Activated CD8-positive, alpha-beta T cell treated with anti-CD3 and anti-CD28 coated beads for 36 hours (primary cell): ENCODE results near the gene RETN. TPM values are rescaled to one million over a fixed set of nuclear protein-coding genes. Genes with fewer than 3 reads are reported as not detected.
A peak's percentile ranks its signal among the peaks of the same experiment; 100 is the strongest.

Experiments
- ATAC-seq: fragments of 200-7000 bp; cut with Tn5 transposase; one replicate; pipeline ENCODE4 v1.10.0; 2021; ENCODE audit warnings: mild to moderate bottlenecking, moderate library complexity
- CTCF ChIA-PET: fragments of 350-600 bp; sonication (Branson Sonifier 250); formaldehyde crosslinking; loops from one replicate; lab custom pipeline; 2021; ENCODE audit warnings: antibody characterized with exemption; lab: Charles Lee
- POLR2A ChIA-PET: fragments of 350-600 bp; sonication (Branson Sonifier 250); formaldehyde crosslinking; loops from one replicate; lab custom pipeline; 2021; ENCODE audit warnings: antibody characterized with exemption; lab: Charles Lee
- DNase-seq: peaks from one replicate; pipeline ENCODE4 v3.0.0-alpha.2; 2020
- H3K27ac Mint-ChIP-seq: one replicate; pipeline ENCODE4 v1.8.0; 2021; ENCODE audit warnings: mild to moderate bottlenecking, mixed read lengths
- H3K27me3 Mint-ChIP-seq: one replicate; pipeline ENCODE4 v1.8.0; 2021; ENCODE audit warnings: mixed read lengths
- H3K36me3 Mint-ChIP-seq: one replicate; pipeline ENCODE4 v1.8.0; 2021; ENCODE audit warnings: low read depth, mixed read lengths
- H3K4me1 Mint-ChIP-seq: one replicate; pipeline ENCODE4 v1.8.0; 2021; ENCODE audit warnings: low read depth, mixed read lengths
- H3K4me3 Mint-ChIP-seq: one replicate; pipeline ENCODE4 v1.8.0; 2021; ENCODE audit warnings: mild to moderate bottlenecking, moderate library complexity, mixed read lengths
- H3K9me3 Mint-ChIP-seq: one replicate; pipeline ENCODE4 v1.8.0; 2021; ENCODE audit warnings: mixed read lengths
- intact Hi-C: fragments of 100-400 bp; cut with micrococcal nuclease; formaldehyde crosslinking; loops from one replicate; pipeline ENCODE4 v1.10.0; 2022
- total RNA-seq, 2 experiments: library from RNA; stranded (reverse); gene quantifications; one replicate each; pipeline ENCODE4 v1.2.3, GENCODE V29; 2021
- TF ChIP-seq, protein P1 (sequence below): fragments of 200-600 bp; IDR thresholded peaks from one replicate; pipeline ENCODE4 v1.8.0; 2022; ENCODE audit warnings: antibody characterized with exemption, mild to moderate bottlenecking

The RETN gene
- total RNA-seq, 2 experiments from 2014 or later: not detected

DNA sequence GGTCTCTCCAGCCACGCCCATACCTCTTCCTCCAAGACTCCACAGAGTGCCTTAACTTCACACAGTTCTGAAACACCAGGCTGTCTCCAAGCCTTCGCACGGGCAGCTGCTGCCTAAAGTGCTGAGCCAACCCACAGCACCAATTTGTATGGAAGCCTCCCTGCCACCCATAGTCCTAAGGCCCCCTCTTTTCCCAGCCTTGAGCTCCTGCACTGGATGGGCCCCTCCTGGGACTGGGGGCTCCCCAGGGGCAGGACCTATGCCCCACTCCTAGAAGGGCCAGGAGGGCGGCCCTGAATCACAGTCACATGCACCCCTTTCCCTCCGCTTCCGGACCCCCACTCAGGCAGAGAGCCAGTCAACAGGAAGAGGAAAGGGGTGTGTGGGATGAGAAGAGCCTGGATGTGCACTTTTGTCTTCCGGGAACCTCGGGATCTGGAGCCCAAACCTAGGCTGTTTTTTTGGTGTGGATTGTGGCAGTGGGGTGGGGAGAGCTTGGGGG is 38.2 kb downstream of the RETN start:
- DNase-seq: no peak
- CTCF ChIA-PET: interaction anchor here (1.8 to 2.3 kb wide), 2 partner anchors 26 to 41 kb away, joined by 3 to 15 read pairs; partner anchors contain the start of gene TRAPPC5
- peaks cover 39% of the 10 kb centered on the region for H3K4me1 Mint-ChIP-seq
- POLR2A ChIA-PET: no interaction called here
- H3K36me3 Mint-ChIP-seq: peaks cover 1% of the 10 kb centered on the region
- H3K27me3 Mint-ChIP-seq: no peaks in the 10 kb centered on the region
- no peaks in the 10 kb centered on the region for H3K9me3 Mint-ChIP-seq
- TF ChIP-seq, protein P1, sequence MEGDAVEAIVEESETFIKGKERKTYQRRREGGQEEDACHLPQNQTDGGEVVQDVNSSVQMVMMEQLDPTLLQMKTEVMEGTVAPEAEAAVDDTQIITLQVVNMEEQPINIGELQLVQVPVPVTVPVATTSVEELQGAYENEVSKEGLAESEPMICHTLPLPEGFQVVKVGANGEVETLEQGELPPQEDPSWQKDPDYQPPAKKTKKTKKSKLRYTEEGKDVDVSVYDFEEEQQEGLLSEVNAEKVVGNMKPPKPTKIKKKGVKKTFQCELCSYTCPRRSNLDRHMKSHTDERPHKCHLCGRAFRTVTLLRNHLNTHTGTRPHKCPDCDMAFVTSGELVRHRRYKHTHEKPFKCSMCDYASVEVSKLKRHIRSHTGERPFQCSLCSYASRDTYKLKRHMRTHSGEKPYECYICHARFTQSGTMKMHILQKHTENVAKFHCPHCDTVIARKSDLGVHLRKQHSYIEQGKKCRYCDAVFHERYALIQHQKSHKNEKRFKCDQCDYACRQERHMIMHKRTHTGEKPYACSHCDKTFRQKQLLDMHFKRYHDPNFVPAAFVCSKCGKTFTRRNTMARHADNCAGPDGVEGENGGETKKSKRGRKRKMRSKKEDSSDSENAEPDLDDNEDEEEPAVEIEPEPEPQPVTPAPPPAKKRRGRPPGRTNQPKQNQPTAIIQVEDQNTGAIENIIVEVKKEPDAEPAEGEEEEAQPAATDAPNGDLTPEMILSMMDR: no peak
- intact Hi-C loops: loop anchor here (10.0 kb wide), 1 partner anchor 68 kb away; no protein-coding TSS in a partner anchor
- peak overlapping the region; percentile 87 for H3K27ac Mint-ChIP-seq
- no peak for ATAC-seq
- no peak overlapping the region for H3K4me3 Mint-ChIP-seq

DNA sequence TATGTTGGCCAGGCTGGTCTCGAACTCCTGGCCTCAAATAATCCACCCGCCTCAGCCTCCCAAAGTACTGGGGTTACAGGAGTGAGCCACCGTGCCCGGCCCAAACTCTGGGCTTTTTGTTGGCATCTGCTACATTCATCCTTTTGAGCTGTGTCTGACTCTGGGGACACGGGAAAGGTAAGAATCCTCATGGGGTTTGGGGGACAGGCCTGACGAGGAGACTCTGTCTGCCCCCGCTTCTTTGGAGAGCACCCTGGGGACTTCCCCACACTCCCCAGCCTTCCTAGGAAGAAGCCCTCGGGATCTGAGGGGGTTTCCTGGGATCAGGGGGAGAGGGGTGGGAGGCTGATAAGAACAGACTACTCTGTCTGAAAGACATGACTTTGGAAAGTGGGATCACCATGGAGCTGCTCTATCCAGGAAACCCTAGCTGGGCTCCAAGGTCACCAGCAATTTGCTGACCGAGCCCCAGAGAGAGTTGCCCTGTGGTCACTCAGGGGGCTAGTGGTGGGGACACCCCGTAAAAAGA is 41.1 kb downstream of the RETN start:
- CTCF ChIA-PET: no interaction called here
- no peaks in the 10 kb centered on the region for H3K9me3 Mint-ChIP-seq
- H3K27ac Mint-ChIP-seq: no peak overlapping the region
- no peak overlapping the region for H3K4me3 Mint-ChIP-seq
- no peaks in the 10 kb centered on the region for H3K27me3 Mint-ChIP-seq
- ATAC-seq (no peak), DNase-seq (no peak)
- TF ChIP-seq, protein P1: no peak
- peaks cover 32% of the 10 kb centered on the region for H3K4me1 Mint-ChIP-seq
- POLR2A ChIA-PET: no interaction called here
- peaks cover 1% of the 10 kb centered on the region for H3K36me3 Mint-ChIP-seq
- intact Hi-C loops: loop anchor here (10.0 kb wide), 1 partner anchor 65 kb away; no protein-coding TSS in a partner anchor

DNA sequence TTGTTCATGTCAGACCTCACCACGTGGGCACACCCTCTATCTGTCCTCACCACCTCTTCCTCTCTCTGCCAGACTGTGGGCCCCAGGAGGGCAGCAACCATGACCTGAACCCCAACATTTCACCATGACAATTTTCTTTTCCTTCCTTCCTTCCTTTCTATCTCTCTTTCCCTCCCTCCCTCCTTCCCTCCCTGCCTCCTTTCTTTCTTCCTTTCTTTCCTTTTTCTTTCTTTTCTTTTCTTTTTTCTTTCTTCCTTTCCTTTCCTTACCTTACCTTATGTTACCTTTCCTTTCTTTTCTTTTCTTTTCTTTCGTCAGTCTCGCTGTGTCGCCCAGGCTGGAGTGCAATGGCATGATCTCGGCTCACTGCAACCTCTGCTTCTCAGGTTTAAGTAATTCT is 41.8 kb downstream of the RETN start:
- H3K36me3 Mint-ChIP-seq: peaks cover 1% of the 10 kb centered on the region
- peaks cover 25% of the 10 kb centered on the region for H3K4me1 Mint-ChIP-seq
- no peak for DNase-seq
- H3K27ac Mint-ChIP-seq: no peak overlapping the region
- no peaks in the 10 kb centered on the region for H3K9me3 Mint-ChIP-seq
- ChIA-PET POLR2A (no interaction called here), CTCF (no interaction called here)
- ATAC-seq: no peak
- TF ChIP-seq, protein P1: no peak
- intact Hi-C loops: no loop called here
- H3K4me3 Mint-ChIP-seq: no peak overlapping the region
- no peaks in the 10 kb centered on the region for H3K27me3 Mint-ChIP-seq

DNA sequence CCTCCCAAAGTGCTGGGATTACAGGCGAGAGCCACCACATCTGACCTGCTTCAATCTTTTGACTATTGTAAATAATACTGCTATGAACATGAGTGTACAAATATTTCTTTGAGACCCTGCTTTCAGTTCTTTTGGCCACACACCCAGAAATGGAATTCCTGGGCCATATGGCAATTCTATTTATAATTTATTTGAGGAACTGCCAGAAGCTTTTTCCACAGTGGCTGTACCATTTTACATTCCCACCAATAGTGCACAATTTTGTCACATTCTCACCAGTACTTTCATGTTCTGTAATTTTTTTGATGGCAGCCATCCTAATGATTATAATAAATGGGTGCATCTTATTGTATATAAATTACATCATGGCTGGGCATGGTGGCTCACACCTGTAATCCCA is 46.8 kb downstream of the RETN start:
- ATAC-seq (no peak), DNase-seq (no peak)
- H3K27me3 Mint-ChIP-seq: no peaks in the 10 kb centered on the region
- H3K9me3 Mint-ChIP-seq: peaks cover 7% of the 10 kb centered on the region
- H3K27ac Mint-ChIP-seq: no peak overlapping the region
- peaks cover 16% of the 10 kb centered on the region for H3K4me1 Mint-ChIP-seq
- intact Hi-C loops: no loop called here
- TF ChIP-seq, protein P1: no peak
- no peak overlapping the region for H3K4me3 Mint-ChIP-seq
- ChIA-PET POLR2A (no interaction called here), CTCF (no interaction called here)
- H3K36me3 Mint-ChIP-seq: no peaks in the 10 kb centered on the region

DNA sequence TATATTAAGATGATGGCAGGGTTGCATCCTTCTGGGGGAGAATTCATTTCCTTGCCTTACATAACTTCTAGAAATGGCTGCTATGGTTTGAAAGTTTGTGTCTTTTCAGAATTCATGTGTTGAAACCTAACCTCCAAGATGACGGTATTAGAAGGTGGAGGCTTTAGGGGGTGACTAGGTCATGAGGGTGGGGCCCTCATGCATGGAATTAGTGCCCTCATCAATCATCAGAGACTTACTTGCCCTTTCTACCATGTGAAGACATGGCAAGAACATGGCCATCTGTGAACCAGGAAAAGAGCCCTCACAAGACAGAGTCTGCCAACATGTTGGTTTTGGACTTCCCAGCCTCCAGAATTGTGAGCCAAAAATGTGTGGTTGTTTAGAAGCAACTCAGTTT is 47.9 kb downstream of the RETN start:
- Mint-ChIP-seq H3K4me3 (no peak overlapping the region), H3K36me3 (no peaks in the 10 kb centered on the region), H3K9me3 (peaks cover 7% of the 10 kb centered on the region), H3K27ac (no peak overlapping the region), H3K4me1 (peaks cover 16% of the 10 kb centered on the region), H3K27me3 (no peaks in the 10 kb centered on the region)
- ChIA-PET POLR2A (interaction anchor here (1.0 kb wide), 1 partner anchor 31 kb away, joined by 3 read pairs; the partner anchor contains the start of gene CD209), CTCF (no interaction called here)
- intact Hi-C loops: no loop called here
- DNase-seq (no peak), ATAC-seq (no peak)
- TF ChIP-seq, protein P1: no peak
